C4-2B (cell line): Measurements from ENCODE around the gene BYSL.

ENCODE experiments used
- CTCF ChIP-seq: fragments of 450-650 bp; conservative IDR thresholded peaks from 2 replicates; pipeline ENCODE4 v1.5.1; 2017; ENCODE audit warnings: mild to moderate bottlenecking
- ZFX ChIP-seq: fragments of 450-650 bp; IDR thresholded peaks from 2 replicates; pipeline ENCODE4 v1.6.1; 2017

- TF ChIP-seq CTCF (no peak), ZFX (no peak)
Measured at GRCh38 chr6:41931792-41932191, 10.5 kb downstream of the BYSL start.
